K562 (cell line): Measurements from ENCODE around the gene PRKAR2B. TPM values are rescaled to one million over a fixed set of nuclear protein-coding genes. Genes with fewer than 3 reads are reported as not detected.

Source experiments
- GATAD2B ChIP-seq: fragments of 450-650 bp; IDR thresholded peaks from 2 replicates; pipeline ENCODE4 v1.6.1; 2017; ENCODE audit warnings: mild to moderate bottlenecking, borderline replicate concordance
- GTF2F1 ChIP-seq: IDR thresholded peaks from 2 replicates; pipeline ENCODE4 v1.6.1; 2011; ENCODE audit warnings: low read depth, low read length, improper control_type of control experiment
- ZNF134 ChIP-seq: fragments of 250-450 bp; sonication (Bioruptor Pico); conservative IDR thresholded peaks from 2 replicates; pipeline ENCODE4 v1.4.0; 2020
- ZSCAN29 ChIP-seq: fragments of 450-650 bp; IDR thresholded peaks from 2 replicates; pipeline ENCODE4 v1.6.1; 2017
- polyA plus RNA-seq, 8 experiments: library from polyadenylated mRNA; depleted of rRNA in 4 of 8; stranded (reverse) in 5 of 8; unstranded in 3 of 8; fragments of >200 nt; fragmentation: Nextera tagmentation in 2 of 8; fragmentation: Illumina TruSeq in 1 of 8; extraction: Ambion mirVana in 2 of 8; extraction: Trizol in 1 of 8; gene quantifications; 2 replicates each; pipeline versions ENCODE4 v1.2.1 to v1.2.3, GENCODE V29; 2011 to 2014; ENCODE audit warnings: inconsistent platforms in 1 of 8, missing spikeins in 1 of 8
- total RNA-seq, 7 experiments: library from RNA; depleted of rRNA in 6 of 7; stranded (reverse); fragments of >200 nt in 6 of 7; fragmentation: Illumina TruSeq in 2 of 7; extraction: Trizol in 2 of 7; gene quantifications; 2 replicates each; pipeline versions ENCODE4 v1.2.1 to v1.2.3, GENCODE V29; 2011 to 2021; ENCODE audit warnings: low replicate concordance in 1 of 7
- TF ChIP-seq, protein P1 (sequence below), 2 experiments: fragments of 450-650 bp in 1 of 2; sonication (generic) in 1 of 2; formaldehyde crosslinking in 1 of 2; IDR thresholded peaks; 2 replicates each; pipeline versions ENCODE4 v1.7.1 to v1.9.0; 2016 to 2022; ENCODE audit warnings: inconsistent platforms in 1 of 2, mild to moderate bottlenecking in 1 of 2, missing genetic modification reagents in 1 of 2
- TF ChIP-seq, protein P2 (sequence below): fragments of 250-450 bp; sonication (Bioruptor Pico); IDR thresholded peaks from 2 replicates; pipeline ENCODE4 v1.8.0; 2022; ENCODE audit warnings: inconsistent platforms
- TF ChIP-seq, protein P3 (sequence below): sonication (generic); formaldehyde crosslinking; IDR thresholded peaks from 2 replicates; pipeline ENCODE4 v1.8.1; 2022; ENCODE audit warnings: missing genetic modification reagents

PRKAR2B gene
- total and polyA plus RNA-seq, 9 of the 15 experiments (the other 6 are each of a cell fraction or from before 2014, with no cell fraction given): 59.0 to 173 (median 129) TPM

DNA sequence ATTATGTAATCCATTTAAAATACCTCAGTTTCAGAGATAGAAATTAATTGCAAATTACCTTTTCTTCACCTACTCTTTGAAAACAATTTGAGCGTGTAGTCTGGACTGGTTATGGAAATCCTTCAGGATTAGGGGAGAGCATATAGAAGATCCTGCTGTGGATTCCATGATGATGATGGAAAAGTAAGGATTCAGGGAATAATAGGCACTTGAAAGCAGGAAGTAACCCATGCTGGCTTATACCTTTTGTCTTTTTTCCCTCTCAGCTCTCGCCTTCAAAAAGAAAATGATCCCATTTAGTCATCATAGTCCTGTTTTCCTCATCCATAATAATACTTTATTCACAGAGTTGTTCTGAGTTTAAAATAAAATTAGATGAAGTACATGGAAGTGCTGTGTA lies 128.7 kb downstream of the PRKAR2B start (continued):
- TF ChIP-seq, protein P1, sequence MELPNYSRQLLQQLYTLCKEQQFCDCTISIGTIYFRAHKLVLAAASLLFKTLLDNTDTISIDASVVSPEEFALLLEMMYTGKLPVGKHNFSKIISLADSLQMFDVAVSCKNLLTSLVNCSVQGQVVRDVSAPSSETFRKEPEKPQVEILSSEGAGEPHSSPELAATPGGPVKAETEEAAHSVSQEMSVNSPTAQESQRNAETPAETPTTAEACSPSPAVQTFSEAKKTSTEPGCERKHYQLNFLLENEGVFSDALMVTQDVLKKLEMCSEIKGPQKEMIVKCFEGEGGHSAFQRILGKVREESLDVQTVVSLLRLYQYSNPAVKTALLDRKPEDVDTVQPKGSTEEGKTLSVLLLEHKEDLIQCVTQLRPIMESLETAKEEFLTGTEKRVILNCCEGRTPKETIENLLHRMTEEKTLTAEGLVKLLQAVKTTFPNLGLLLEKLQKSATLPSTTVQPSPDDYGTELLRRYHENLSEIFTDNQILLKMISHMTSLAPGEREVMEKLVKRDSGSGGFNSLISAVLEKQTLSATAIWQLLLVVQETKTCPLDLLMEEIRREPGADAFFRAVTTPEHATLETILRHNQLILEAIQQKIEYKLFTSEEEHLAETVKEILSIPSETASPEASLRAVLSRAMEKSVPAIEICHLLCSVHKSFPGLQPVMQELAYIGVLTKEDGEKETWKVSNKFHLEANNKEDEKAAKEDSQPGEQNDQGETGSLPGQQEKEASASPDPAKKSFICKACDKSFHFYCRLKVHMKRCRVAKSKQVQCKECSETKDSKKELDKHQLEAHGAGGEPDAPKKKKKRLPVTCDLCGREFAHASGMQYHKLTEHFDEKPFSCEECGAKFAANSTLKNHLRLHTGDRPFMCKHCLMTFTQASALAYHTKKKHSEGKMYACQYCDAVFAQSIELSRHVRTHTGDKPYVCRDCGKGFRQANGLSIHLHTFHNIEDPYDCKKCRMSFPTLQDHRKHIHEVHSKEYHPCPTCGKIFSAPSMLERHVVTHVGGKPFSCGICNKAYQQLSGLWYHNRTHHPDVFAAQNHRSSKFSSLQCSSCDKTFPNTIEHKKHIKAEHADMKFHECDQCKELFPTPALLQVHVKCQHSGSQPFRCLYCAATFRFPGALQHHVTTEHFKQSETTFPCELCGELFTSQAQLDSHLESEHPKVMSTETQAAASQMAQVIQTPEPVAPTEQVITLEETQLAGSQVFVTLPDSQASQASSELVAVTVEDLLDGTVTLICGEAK (IDR thresholded peaks at IDR 0.05): no peak
- TF ChIP-seq, protein P1 (CRISPR knock-in tag; IDR thresholded peaks at IDR 0.05): no peak
- no peak for TF ChIP-seq GATAD2B
- TF ChIP-seq, protein P2, sequence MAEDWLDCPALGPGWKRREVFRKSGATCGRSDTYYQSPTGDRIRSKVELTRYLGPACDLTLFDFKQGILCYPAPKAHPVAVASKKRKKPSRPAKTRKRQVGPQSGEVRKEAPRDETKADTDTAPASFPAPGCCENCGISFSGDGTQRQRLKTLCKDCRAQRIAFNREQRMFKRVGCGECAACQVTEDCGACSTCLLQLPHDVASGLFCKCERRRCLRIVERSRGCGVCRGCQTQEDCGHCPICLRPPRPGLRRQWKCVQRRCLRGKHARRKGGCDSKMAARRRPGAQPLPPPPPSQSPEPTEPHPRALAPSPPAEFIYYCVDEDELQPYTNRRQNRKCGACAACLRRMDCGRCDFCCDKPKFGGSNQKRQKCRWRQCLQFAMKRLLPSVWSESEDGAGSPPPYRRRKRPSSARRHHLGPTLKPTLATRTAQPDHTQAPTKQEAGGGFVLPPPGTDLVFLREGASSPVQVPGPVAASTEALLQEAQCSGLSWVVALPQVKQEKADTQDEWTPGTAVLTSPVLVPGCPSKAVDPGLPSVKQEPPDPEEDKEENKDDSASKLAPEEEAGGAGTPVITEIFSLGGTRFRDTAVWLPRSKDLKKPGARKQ (CRISPR knock-in tag): no peak
- TF ChIP-seq ZSCAN29: no peak
- TF ChIP-seq, protein P3, sequence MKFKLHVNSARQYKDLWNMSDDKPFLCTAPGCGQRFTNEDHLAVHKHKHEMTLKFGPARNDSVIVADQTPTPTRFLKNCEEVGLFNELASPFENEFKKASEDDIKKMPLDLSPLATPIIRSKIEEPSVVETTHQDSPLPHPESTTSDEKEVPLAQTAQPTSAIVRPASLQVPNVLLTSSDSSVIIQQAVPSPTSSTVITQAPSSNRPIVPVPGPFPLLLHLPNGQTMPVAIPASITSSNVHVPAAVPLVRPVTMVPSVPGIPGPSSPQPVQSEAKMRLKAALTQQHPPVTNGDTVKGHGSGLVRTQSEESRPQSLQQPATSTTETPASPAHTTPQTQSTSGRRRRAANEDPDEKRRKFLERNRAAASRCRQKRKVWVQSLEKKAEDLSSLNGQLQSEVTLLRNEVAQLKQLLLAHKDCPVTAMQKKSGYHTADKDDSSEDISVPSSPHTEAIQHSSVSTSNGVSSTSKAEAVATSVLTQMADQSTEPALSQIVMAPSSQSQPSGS (CRISPR knock-in tag): no peak
- TF ChIP-seq GTF2F1: no peak
- no peak for TF ChIP-seq ZNF134 (CRISPR knock-in tag)
